HG03457 (cell line): ENCODE measurements around the gene SYCP2.

Experiments used
- ATAC-seq: cut with Tn5 transposase; IDR thresholded peaks from one replicate; pipeline ENCODE4 v1.9.1; 2021; ENCODE audit warnings: moderate number of reproducible peaks; ENCODE audit not compliant: unreplicated experiment

SYCP2 gene

GRCh38 chr20:59824711-59825562, 108.5 kb downstream of the SYCP2 start:
- ATAC-seq = no peak

GRCh38 chr20:59823491-59824259, 109.8 kb downstream of the SYCP2 start:
- no peak for ATAC-seq

- ATAC-seq = no peak
These were observed 110.4 kb downstream of the SYCP2 start for GRCh38 chr20:59823030-59823423.

- ATAC-seq = no peak
These were observed 111.0 kb downstream of the SYCP2 start for GRCh38 chr20:59822291-59823029.

GRCh38 chr20:59821788-59822187, 111.6 kb downstream of the SYCP2 start:
- no peak for ATAC-seq

GRCh38 chr20:59821201-59821600, 112.2 kb downstream of the SYCP2 start:
- ATAC-seq = no peak

GRCh38 chr20:59820204-59821041, 113.0 kb downstream of the SYCP2 start:
- no peak for ATAC-seq

GRCh38 chr20:59819496-59820203, 113.8 kb downstream of the SYCP2 start:
- ATAC-seq = no peak

- no peak for ATAC-seq
These were observed 114.5 kb downstream of the SYCP2 start for GRCh38 chr20:59818911-59819310.

- no peak for ATAC-seq
These were observed 115.4 kb downstream of the SYCP2 start for GRCh38 chr20:59817846-59818615.

GRCh38 chr20:59817406-59817805, 116.0 kb downstream of the SYCP2 start:
- no peak for ATAC-seq

- ATAC-seq = no peak
These were observed 117.2 kb downstream of the SYCP2 start for GRCh38 chr20:59816146-59816738.

- no peak for ATAC-seq
These were observed 118.5 kb downstream of the SYCP2 start for GRCh38 chr20:59814840-59815340.

- no peak for ATAC-seq
These were observed 119.2 kb downstream of the SYCP2 start for GRCh38 chr20:59813948-59814839.
